GM18526 (cell line): ENCODE results near the gene CHMP2B.

ENCODE experiments used
- POLR2A ChIP-seq: IDR thresholded peaks from 3 replicates; pipeline ENCODE4 v1.6.1; 2011; ENCODE audit not compliant: insufficient read length; ENCODE audit errors: extremely low read depth

CHMP2B gene

DNA sequence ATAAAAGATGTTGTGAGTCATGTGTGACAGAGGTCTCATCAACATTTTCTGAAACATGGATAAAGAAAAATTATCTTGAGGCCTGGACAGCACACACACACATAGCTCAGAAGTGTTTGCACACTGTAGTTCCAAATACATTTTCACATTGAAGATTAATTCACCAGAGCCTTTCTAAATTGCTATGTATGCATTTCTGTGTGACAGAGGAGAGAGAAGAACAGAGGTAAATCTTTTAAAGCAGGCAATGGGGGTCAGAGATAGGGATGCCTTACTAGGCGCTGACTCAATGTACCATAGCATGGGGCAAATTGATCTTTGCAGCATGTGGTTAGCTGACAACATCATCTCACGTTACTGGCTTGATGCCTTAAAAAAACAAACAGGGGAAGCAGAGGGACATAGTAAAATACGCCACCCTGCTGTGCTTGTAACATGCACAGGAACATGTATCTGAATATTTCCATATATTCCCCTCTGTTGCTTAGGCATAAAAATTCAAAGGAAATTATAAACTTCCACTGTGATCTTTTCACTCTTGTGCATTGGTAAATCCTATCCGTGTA is 41.6 kb downstream of the CHMP2B start:
- TF ChIP-seq POLR2A = no peak

DNA sequence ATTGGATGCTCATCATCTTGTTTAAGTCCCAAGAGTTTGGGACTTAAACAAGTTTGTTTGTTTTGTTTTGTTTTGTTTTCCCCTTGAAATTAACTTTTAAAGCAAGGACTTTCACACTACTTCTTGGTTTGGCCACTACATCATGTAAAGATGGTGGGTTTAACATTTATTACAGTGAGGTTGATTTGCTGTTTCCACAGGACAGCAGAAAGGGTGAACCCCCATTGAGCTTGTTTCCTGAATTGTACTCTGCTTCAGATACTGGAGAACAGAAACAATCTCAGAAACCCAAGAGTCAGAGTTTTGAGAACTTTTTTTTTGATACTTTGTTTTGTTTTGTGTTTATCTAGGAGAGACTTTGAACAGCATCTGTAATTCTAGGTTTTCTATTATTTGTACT is 42.6 kb downstream of the CHMP2B start:
- no peak for TF ChIP-seq POLR2A

DNA sequence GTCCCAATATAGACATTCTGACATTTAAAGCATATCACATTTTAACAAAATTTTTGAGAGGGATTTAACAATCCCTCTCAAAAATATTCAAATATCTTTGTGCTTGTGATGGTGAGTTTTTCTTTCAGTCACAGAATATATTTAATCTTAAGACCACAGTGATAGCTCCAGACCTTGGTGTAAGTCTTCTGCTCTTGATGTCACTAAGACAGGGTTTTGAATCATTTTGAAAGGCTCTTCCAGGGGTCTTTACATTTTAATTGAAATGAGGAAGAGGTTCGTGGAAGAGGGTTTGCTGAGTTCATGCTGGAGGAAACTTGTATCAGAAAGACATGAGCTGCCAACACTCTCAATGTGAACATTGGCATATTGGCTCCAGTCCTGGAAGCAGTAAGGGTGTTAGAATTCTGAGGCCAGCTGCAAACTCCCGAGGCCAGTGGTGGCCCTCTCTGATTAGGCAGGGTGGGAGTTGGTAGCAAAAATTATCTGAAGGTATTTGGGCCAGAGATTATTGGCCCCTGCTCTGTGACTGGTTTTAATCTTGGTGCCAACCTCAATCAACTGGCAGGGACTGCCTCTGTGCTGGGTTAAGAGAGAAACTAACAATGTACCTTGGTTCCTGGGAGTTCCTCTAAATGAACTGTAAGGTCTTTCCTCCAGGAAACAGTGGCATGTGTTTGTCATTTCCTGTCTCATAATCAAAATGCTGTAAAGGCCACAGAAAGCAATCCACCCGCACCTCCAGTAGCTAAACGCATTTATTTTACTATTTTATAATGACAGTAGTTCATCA is 44.0 kb downstream of the CHMP2B start:
- TF ChIP-seq POLR2A = no peak

DNA sequence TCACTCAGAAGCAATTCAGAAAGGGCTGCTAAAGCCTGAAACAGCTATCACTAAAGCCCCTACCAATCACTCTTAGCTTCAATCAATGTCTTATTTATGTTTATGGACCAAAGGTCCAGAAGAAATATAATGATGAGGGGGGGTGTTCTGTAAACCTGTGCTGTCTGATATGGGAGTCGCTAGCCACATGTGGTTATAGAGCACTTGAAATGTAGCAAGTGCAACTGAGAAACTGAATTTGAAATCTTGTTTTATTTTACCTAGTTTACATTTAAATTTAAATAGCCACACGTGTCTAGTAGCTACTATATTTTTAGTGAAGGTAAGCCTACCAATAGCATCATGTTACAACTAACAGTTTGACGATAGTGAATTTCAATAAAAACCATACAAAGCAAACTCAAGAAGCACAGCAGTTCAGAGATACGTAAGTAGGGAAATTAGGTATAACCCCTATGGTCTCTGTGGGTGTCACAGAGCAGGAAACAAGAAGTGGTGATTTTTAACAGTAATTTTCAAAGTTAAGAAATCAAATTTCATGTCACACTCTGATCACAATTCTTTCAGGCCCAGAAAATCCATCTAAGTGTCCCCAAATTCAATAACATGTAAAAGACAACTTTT is 45.7 kb downstream of the CHMP2B start:
- TF ChIP-seq POLR2A = no peak

DNA sequence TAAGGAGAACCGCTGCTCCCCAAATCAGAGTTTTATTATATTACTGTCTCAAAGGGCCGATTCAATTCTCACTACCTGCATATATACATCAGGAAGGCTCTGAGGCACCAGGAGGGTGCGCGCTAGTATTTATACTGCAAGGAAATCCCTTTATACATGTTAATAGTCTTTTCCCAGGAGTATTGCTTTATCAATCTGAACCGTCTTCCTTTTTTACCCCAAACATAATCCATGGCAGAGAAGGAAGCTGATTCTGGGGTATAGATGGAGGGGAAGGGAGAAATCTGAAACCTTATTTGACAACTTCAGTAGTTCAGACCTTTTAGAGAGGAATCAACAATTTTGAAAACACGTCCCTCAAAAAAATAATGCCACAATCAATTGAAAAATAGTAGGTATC is 49.4 kb downstream of the CHMP2B start, which contains the start of gene POU1F1:
Gene POU1F1, minus strand, starts transcription at position 101 of the 400 bp plus-strand sequence. CDS start 122 bp downstream, outside the sequence.
- TF ChIP-seq POLR2A = no peak

DNA sequence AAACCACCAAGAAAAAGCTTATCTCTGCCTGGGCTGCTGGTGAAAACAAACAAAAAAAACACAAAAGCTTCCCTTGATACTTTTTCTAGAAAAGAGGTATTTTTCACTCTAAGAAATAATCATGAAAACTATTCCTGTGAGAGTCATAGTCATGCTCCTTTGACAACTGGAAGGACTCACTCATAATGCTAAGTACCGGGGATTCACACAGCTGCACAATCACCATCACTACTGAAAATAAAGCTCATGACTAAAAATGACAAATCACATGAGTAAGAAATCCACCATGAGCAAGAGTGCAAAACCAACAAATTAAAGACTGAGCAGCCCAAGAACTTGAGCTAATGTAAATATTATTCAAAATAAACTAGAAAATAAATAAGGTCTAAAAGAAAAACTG is 59.9 kb downstream of the CHMP2B start:
- no peak for TF ChIP-seq POLR2A

DNA sequence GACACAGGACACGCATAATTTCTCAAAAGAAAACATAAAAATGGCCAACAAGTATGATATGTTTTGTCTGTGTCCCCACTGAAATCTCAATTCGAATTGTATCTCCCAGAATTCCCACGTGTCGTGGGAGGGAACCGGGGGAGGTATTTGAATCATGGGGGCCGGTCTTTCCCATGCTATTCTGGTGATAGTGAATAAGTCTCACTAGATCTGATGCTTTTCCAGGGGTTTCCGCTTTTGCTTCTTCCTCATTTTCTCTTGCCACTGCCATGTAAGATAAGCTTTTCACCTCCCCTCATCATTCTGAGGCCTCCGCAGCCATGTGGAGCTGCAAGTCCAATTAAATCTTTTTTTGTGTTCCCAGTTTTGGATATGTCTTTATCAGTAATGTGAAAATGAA is 61.3 kb downstream of the CHMP2B start:
- TF ChIP-seq POLR2A = no peak

DNA sequence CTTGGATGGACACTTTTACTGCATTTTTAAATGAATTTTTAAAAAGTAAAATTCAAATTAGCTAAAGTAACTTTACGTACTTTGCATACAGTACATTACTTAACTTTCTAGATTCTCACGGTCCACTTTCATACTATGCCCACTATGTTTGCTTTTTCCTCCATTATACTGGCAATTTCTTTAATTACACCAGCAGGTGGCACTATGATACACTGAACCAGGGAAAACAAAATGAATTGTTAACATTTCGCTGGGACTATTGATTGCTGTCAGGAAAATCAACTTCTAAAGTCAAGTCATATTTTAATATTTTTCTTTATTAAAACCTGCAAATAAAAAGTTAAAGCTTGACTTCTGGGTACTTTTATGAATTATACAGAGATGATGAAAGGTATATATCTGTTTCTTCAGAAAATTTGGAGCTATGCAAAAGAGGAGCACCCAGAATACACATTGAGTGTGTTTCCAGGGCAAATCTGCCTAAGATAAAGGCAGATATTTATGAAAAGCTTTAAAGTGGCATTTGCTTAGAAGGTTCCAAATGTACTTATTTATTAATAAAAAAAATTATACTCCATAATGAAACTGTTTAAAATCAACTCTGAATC is 71.1 kb downstream of the CHMP2B start:
- TF ChIP-seq POLR2A = no peak
